Adrenal gland (tissue), 5 donors: ENCODE data around the gene DCK.

Source experiments
- CTCF ChIP-seq, 6 experiments: fragments of 450-650 bp in 4 of 6; fragments of 200-600 bp in 2 of 6; sonication (generic) in 1 of 6; IDR thresholded peaks; 1 replicate in 5 of 6; 2 replicates in 1 of 6; pipeline versions ENCODE4 v1.5.1 to v1.8.0; 2016 to 2021; ENCODE audit warnings: antibody characterized with exemption in 6 of 6, mild to moderate bottlenecking in 2 of 6, moderate library complexity in 1 of 6
- POLR2A ChIP-seq, 2 donors: fragments of 450-650 bp; IDR thresholded peaks; one replicate each; pipeline ENCODE4 v1.6.1; 2017; ENCODE audit warnings: antibody characterized with exemption in 2 of 2, mild to moderate bottlenecking in 2 of 2, moderate library complexity in 1 of 2
- donor health status: DM: no; HTN: no; CAD: no.

GRCh38 chr4:71029504-71029903, 36.1 kb downstream of the DCK start:
- TF ChIP-seq CTCF (IDR thresholded peaks at IDR 0.05) (no peak), POLR2A (IDR thresholded peaks at IDR 0.05) (no peak)
